Stomach (tissue), 4 donors: ENCODE data around the gene AIFM2.

Experiments used
- POLR2A ChIP-seq, 4 donors: fragments of 450-650 bp; IDR thresholded peaks; one replicate each; pipeline ENCODE4 v1.6.1; 2016; ENCODE audit warnings: antibody characterized with exemption in 4 of 4, control low read depth in 2 of 4, mild to moderate bottlenecking in 1 of 4, moderate library complexity in 1 of 4
- POLR2AphosphoS5 ChIP-seq, 3 donors: sonication (generic); formaldehyde crosslinking; IDR thresholded peaks; one replicate each; pipeline ENCODE4 v1.6.1; 2016; ENCODE audit warnings: antibody characterized with exemption in 3 of 3
- TF ChIP-seq, protein P1 (sequence below), 7 experiments: fragments of 450-650 bp in 4 of 7; fragments of 200-600 bp in 3 of 7; sonication (generic) in 3 of 7; IDR thresholded peaks; one replicate each; pipeline ENCODE4 v1.5.1; 2016 to 2019; ENCODE audit warnings: antibody characterized with exemption in 7 of 7, control low read depth in 2 of 7, mild to moderate bottlenecking in 1 of 7

DNA sequence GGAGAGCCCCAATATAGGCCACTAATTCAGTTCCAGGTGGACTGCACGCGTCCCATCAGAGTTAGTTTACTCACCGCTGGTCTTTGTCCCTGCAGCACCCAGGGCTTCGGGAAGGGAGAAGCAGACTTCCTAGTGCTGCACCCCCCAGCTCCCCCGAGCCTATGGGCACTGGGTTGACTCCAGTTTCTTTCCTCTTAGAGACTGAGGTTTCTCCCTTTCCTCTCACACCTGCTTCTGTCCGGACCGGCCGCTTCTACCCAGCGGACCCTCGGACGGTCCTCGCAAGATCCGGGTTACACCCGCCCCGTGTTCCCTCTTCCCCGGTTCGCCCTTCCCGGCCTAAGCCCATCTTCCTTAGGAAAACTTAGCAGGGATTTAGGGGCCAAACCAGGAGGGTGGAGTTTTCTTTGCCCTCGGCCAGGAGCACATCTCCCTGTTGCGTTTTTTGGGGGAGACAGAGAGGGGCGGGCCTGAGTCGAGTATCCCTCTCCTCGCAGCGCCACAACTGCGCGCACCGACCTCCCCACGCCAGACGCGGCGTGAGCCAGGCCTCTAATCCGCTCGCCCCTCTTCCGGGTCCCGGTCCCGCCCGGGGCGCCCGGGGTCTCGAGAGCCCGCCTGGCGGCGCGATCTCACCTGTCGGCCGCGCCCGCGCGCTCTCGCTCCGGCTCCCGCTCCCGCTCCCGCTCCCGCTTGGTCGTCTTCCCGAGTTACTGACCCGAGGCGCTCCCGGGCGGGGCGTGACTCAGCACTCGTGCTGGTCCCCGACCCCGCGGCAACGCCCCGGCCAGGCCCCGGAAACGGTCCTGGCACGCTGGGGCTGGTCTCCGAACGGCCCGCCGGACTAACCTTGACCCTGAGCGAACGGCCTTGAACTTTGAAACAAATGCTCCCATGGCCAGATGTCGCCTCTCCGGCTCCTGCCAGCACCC, at the start of gene AIFM2:
- TF ChIP-seq POLR2AphosphoS5 (IDR thresholded peaks at IDR 0.05) (peak; percentile 36 to 91 (median 88)), POLR2A (IDR thresholded peaks at IDR 0.05) (peak in 1 of 4 donors; percentile 49)
- TF ChIP-seq, protein P1, sequence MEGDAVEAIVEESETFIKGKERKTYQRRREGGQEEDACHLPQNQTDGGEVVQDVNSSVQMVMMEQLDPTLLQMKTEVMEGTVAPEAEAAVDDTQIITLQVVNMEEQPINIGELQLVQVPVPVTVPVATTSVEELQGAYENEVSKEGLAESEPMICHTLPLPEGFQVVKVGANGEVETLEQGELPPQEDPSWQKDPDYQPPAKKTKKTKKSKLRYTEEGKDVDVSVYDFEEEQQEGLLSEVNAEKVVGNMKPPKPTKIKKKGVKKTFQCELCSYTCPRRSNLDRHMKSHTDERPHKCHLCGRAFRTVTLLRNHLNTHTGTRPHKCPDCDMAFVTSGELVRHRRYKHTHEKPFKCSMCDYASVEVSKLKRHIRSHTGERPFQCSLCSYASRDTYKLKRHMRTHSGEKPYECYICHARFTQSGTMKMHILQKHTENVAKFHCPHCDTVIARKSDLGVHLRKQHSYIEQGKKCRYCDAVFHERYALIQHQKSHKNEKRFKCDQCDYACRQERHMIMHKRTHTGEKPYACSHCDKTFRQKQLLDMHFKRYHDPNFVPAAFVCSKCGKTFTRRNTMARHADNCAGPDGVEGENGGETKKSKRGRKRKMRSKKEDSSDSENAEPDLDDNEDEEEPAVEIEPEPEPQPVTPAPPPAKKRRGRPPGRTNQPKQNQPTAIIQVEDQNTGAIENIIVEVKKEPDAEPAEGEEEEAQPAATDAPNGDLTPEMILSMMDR (IDR thresholded peaks at IDR 0.05) = no peak
